Endometrial microvascular endothelial cells (primary cell): ENCODE results near the gene CHADL. TPM values are rescaled to one million over a fixed set of nuclear protein-coding genes. Genes with fewer than 3 reads are reported as not detected.
"Not testable (repeated sequence)": the region's sequence is repeated elsewhere in the genome, so short reads cannot be mapped to it uniquely, and the experiment has no call there.

Experiments
- in situ Hi-C: cut with HindIII; loops from 2 replicates; pipeline ENCODE4 v1.10.0; 2017; ENCODE audit warnings: low sequenced_read_pairs, low pct_unique_long_range_greater_than_20kb; ENCODE audit errors: inconsistent ontology term
- total RNA-seq: library from RNA; depleted of rRNA; stranded (reverse); fragments of >200 nt; gene quantifications from one replicate; pipeline ENCODE4 v1.2.3, GENCODE V29; 2015; ENCODE audit errors: inconsistent ontology term

Gene CHADL
- total RNA-seq, 1 donor from 2014 or later, result 0.19 TPM

- in situ Hi-C loops, result no loop called here
These were observed 36.7 kb downstream of the CHADL start for GRCh38 chr22:41204066-41204465.

GRCh38 chr22:41203118-41203517 is 37.6 kb downstream of the CHADL start:
- in situ Hi-C loops, result no loop called here

GRCh38 chr22:41201141-41201540 is 39.6 kb downstream of the CHADL start:
- in situ Hi-C loops, result no loop called here

- in situ Hi-C loops, result no loop called here
These were observed 42.6 kb downstream of the CHADL start for GRCh38 chr22:41198027-41198580.

GRCh38 chr22:41197038-41197972 is 43.4 kb downstream of the CHADL start:
- in situ Hi-C loops, result no loop called here

- in situ Hi-C loops, result no loop called here
These were observed 46.9 kb downstream of the CHADL start for GRCh38 chr22:41193829-41194228.

- in situ Hi-C loops, result no loop called here
These were observed 49.3 kb downstream of the CHADL start for GRCh38 chr22:41191467-41191866.

- in situ Hi-C loops, result no loop called here
These were observed 56.1 kb downstream of the CHADL start for GRCh38 chr22:41184679-41185078.

GRCh38 chr22:41181349-41182241 is 59.1 kb downstream of the CHADL start:
- in situ Hi-C loops, result no loop called here

- in situ Hi-C loops, result no loop called here
These were observed 59.8 kb downstream of the CHADL start for GRCh38 chr22:41180926-41181325.

- in situ Hi-C loops, result not testable (repeated sequence)
These were observed 60.4 kb downstream of the CHADL start for GRCh38 chr22:41180362-41180761.

Other genes starting within 250 kb of the CHADL start
- 55.7 TPM for gene EP300, start 148.3 kb downstream of the CHADL start, total RNA-seq
- 46.8 TPM for gene L3MBTL2, start 35.6 kb downstream of the CHADL start, total RNA-seq
- 226 TPM for gene RANGAP1, start 45.3 kb upstream of the CHADL start, total RNA-seq
- 117 TPM for gene ZC3H7B, start 60.6 kb upstream of the CHADL start, total RNA-seq
- gene TEF, start 141.0 kb upstream of the CHADL start, total RNA-seq, result 2.6 TPM
- 32.9 TPM for gene TOB2, start 205.9 kb upstream of the CHADL start, total RNA-seq
- 85.0 TPM for gene PHF5A, start 227.8 kb upstream of the CHADL start, total RNA-seq
- gene ACO2, start 228.2 kb upstream of the CHADL start, total RNA-seq, result 82.8 TPM